Measurements from ENCODE around the gene SLC5A2. TPM values are rescaled to one million over a fixed set of nuclear protein-coding genes. Genes with fewer than 3 reads are reported as not detected.

The SLC5A2 gene
- total RNA-seq = 0.11 TPM in 1 of 2 replicates, not detected in the other

GRCh38 chr16:31483081-31483480, at the start of gene SLC5A2:
Gene SLC5A2 (plus strand): TSS chr16:31483123. CDS start chr16:31483137, 14 bp downstream.

GRCh38 chr16:31458844-31459686, 23.9 kb upstream of the SLC5A2 start, which contains the start of gene ARMC5:
Gene ARMC5 (plus strand): TSS chr16:31459501. CDS start chr16:31459525, 24 bp downstream.

GRCh38 chr16:31471875-31472708, 10.8 kb upstream of the SLC5A2 start, which contains the start of gene TGFB1I1:
Gene TGFB1I1 (plus strand): TSS chr16:31472152. CDS start chr16:31472189, 37 bp downstream.

GRCh38 chr16:31507929-31508705, 25.2 kb downstream of the SLC5A2 start, which contains the start of gene RUSF1:
Gene RUSF1 (minus strand): TSS chr16:31508391. CDS start chr16:31508373, 18 bp downstream.

GRCh38 chr16:31527734-31528274, 44.9 kb downstream of the SLC5A2 start, which contains the start of gene AHSP:
Gene AHSP (plus strand): TSS chr16:31527900. CDS start chr16:31528140, 240 bp downstream.

Other genes starting within 250 kb of the SLC5A2 start
- gene ITGAM, start 223.1 kb upstream of the SLC5A2 start, total RNA-seq = not detected in 2 replicates
- gene ITGAX, start 127.9 kb upstream of the SLC5A2 start, total RNA-seq = 0.34 TPM in 1 of 2 replicates, not detected in the other
- not detected in 2 replicates for gene ITGAD, start 89.8 kb upstream of the SLC5A2 start, total RNA-seq
- not detected in 2 replicates for gene COX6A2, start 54.8 kb upstream of the SLC5A2 start, total RNA-seq
- gene ZNF843, start 40.3 kb upstream of the SLC5A2 start, total RNA-seq = under 0.01 and 0.26 TPM in 2 replicates
- 11.4 and 14.2 TPM in 2 replicates for gene ARMC5, start 23.6 kb upstream of the SLC5A2 start, total RNA-seq
- gene TGFB1I1, start 11.0 kb upstream of the SLC5A2 start, total RNA-seq = 29.8 and 30.9 TPM in 2 replicates
- gene RUSF1, start 25.3 kb downstream of the SLC5A2 start, total RNA-seq = 23.6 and 26.5 TPM in 2 replicates
- gene AHSP, start 44.8 kb downstream of the SLC5A2 start, total RNA-seq = not detected in 2 replicates